NCI-H146 treated with DMSO at 0.1 percent for 48 hours (cell line): ENCODE data around the gene P4HTM.

Experiments used
- DNase-seq: peaks from one replicate; lab custom pipeline; 2025; ENCODE audit not compliant: unreplicated experiment; lab: John Stamatoyannopoulos, UW

P4HTM gene

DNA sequence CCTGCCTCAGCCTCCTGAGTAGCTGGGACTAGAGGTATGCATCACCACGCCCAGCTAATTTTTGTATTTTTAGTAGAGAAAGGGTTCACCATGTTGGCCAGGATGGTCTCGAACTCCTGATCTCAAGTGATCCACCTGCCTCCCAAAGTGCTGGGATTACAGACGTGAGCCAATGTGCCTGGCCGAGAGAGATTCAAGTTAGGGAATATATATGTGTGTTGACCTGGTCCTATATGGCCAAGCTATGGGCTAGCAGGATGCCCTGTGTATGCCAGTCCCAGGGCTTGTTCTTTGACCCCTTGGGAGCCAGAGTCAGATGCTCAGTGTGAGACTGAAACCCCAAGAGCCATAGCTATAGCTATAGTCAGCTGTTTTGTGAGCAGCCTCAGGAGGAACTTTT lies 33.7 kb downstream of the P4HTM start:
- DNase-seq, result no peak

DNA sequence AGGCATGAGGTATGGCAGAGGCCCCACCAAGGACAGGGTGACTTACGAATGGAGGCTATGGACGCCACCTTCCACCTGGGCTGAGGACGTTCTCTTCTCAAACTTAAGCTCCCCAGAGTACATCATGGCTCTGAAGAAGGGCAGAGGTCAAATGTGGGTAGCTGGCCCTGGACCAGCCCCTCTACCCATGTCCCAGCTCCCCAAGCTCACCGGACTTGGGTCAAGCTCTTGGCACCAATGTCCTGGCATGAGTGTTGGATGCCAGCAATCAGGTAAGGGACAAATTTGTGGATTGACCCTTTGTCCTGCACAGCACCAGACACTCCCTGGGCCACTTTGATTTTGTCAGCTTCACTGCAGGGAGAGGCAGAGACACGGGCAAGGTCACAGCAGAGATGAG lies 34.4 kb downstream of the P4HTM start:
- DNase-seq, result no peak

DNA sequence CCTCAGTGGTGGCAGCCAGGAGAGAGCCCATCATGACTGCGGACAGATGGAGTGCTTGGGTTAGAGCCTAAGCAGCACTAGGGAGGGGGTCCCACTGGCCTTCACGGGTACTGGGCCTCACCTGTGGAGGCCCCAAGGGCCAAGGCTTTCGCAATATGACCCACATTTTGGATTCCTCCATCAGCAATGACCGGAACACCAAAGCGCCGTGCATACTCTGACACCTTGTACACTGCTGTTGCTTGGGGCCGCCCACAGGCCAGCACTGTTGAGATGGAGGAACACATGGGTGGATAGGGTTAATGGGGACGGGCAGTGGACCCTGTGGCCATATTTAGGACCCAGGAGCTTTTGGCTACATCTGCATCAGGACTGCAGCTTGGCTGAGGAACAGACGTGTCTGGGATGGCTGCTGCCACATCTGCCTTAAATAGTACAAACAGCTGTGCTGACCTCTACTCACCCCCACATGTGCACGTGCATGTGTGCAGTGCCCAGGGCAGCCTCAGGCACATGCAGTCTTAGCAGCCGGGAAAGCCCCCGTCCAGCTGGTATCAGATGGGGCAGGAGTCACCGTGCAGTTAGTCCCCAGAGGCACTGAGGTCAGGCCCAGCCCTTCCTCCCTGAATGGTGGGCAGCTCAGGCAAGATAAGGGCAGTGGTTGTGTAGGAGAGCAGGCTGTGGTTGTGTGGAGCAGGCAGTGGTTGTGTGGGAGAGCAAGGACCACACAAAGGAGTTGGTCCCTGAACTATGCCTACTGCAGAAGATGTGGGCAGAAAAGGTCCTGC lies 35.2 kb downstream of the P4HTM start:
- DNase-seq, result no peak

DNA sequence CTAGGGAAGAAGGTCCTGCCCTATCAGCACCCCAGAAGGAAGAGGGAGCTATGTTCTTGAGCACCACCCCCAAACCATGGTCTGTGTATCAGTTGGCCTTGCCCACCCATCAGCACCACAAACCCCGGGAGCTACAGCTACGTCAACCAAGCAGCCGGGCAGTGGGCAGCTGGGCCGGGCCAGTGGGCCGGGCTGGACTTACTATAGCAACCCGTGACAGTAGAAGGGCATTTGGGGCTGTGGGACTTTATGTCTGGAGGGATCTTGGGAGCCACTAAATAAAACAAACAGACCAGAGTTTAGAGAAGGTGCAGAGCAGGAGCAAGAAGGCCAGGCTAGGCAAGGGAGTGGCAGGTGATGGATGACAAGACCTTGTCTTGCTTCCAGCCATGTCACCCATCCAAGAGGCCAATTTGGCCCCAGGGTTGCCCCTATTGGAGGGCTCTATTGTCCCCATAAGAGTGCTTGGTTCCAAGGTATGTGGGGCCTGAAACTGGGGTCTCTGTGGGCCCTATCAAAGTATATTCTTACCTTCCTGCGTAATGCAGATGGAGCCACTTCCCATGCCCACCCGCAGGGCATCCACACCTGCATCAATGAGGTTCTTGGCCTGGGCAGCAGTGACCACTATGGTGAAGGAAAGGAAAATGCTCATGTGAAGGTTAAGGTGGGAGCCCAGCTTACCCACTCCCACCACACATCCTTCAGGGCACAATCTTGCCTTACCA lies 35.9 kb downstream of the P4HTM start:
- no peak for DNase-seq

DNA sequence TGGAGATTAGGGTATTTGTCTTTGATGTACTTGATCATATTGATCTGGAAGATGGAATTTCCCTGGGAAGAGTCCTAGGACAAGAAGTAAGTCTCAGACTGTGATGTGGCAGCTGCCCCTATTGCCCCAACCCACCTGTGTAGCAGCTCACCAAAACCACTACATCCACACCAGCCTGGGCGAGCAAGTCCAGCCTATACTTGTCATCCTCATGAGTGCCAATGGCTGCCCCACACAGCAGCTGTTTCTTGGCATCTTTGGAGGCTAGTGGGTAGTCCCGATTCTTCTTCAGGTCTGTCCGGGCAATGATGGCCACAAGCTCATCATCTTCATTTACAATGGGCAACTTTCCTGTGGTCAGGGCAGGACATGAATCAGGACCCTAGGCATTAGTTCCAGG lies 36.5 kb downstream of the P4HTM start:
- no peak for DNase-seq

DNA sequence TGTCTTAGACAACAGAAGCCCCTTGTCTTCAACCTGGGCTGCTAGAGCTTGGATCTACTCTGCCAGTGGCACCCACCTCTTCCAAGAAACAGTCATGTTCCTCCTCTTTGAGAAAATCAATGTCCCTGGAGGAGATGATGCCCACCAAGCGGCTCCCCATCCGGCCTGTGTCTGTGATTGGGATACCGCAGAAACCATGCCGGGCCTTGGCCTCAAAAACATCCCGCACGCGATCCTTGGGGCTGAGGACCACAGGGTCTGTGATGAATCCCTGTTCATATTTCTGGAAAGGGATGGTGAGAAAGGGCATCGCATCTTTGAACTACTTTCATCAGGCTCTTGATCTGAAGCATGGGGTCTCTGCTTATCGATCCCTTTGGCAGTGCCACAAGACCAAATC lies 37.6 kb downstream of the P4HTM start:
- DNase-seq, result no peak

DNA sequence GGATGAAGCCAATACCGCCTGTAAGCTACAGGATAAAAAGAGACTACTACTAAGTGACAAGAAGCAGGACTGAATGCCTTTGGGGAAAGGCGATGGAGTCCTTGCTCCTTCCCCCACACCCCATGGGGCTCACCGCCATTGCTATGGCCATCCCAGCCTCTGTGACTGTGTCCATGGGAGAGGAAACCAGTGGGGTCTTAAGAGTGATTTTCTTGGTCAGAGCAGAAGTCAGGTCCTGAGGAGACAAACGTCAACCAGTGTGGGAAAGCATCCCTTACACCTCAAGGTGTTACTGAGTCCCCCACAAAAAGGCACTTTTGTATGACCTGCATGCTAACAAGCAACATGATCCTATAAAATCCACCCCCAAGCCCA lies 38.2 kb downstream of the P4HTM start:
- no peak for DNase-seq

DNA sequence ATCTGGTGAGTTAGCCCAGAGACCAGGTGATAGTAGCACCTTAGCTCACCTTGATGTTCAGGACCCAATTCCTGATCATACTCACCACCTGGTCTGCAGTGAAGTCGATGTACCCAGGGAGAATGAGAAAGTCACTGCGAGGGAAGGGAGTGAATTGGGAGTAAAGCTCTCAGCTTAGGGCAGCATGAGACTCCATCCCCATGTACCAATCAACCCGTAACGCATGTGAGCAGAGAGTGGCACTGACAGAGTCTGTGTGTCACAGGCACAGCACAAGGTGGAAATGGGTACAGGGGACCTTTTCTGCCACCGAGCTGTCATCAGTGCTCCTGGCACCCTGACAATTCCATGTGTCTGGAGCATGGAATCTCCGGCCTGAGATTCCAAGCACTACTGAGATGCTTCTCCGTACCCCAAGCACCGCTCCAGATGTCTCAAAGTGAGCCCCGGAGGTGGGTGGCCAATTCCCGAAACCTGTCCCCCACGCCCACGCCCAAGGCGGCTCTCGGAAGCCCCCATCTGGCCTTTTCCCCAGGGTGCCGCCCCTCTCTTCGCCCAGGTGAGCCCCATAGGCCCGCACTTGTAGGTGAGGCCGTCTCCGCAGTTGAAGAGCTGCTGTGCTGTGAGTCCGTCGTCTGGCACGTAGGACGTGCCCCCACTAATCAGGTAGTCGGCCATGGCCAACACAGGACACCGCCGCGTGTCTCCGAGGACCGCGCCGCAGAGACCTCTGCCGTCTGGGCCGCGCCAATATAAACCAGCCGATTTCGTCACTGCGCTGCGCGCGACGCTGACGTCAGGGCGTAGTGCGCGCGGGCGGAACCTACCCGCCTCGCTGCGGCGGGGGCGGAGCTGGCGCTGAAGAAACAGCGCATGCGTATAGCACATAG lies 38.9 kb downstream of the P4HTM start, which contains the start of gene IMPDH2:
IMPDH2 (minus strand) TSS at position 726 of the 890 bp plus-strand sequence; CDS start at position 678, 48 bp downstream.
- DNase-seq, result peak; percentile 63

DNA sequence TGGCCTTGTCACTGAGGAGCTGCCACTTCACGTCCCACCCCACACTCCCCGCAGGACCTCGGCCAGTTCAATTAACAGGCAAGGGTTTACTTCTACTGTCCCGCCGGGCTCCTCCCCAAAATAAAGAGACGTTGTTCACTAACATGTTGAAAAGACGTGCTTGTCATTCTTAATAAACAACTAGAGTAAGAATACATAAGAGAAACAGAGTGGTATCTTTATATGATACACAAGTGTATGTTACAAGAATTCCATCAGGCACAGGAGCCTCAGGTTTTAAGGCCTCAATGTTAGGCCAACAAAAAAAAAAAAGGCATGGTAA lies 39.5 kb downstream of the P4HTM start:
- no peak for DNase-seq

DNA sequence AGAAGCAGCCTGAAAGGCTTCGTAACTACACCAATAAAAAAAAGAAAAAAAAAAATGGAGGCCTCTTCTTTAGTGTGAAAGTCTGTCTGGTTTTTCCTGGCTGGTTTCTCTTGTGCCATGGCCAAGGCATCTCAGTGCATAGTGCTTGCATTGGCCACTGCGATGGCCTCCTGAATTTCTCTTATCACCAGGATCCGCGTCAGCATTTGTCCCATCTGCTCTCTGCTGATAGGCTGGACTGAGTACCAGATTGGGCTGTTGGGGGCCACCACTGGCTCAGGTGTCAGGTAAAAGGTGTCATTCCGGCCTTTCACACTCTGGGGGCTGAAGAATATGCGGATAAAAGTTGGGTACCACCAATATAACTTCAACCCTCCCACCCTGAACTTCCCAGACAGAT lies 40.3 kb downstream of the P4HTM start:
- no peak for DNase-seq

DNA sequence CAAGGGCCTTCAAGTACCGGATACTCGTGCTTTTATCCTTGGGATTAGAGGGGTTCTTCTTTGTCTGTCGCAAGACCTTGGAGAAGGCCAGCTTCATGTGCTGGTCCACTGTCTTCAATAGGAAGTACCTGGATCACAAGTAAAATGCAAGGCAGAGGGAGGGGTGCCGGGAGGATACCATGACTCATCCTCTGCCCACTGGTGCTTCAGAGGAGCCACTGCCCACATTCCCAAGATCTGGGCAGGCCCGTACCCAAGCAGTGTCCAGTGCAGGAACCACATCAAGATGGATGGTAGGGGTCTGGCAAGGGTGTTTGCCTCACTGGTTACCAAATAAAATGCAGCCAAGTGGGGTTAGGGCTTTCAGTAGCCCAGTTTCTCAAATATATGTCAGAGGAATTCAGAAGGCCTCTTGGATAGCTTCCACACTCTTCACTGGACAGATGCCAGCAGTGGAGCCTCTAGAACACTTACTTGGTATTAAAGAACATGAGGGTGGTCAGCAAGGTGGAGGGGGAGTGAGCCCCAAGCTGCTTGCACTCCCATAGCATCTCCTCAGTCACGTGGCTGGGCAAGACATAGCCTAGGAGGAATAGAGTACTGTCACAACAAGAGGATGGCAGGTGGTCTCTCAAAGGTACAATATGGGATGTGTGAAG lies 42.7 kb downstream of the P4HTM start:
- DNase-seq, result no peak

DNA sequence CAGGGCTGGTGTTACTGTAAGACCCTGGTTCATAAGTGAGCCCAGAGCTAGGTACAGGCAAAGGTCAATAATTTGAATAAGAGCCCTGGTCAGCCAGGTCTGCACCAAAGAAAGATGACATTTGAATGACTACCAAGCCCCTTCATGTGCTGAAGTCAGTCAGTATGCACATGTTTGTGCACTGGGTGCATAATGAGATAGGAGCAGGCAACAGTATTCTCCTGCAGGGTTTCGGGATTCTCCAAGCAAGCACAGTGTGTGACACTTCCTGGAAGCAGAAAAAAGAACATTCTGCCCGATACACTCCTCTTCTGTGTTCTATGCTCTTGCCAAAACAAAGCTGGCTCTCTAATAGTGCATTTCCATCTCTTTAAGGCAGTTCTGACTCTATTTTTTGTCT lies 44.6 kb downstream of the P4HTM start:
- DNase-seq, result no peak

DNA sequence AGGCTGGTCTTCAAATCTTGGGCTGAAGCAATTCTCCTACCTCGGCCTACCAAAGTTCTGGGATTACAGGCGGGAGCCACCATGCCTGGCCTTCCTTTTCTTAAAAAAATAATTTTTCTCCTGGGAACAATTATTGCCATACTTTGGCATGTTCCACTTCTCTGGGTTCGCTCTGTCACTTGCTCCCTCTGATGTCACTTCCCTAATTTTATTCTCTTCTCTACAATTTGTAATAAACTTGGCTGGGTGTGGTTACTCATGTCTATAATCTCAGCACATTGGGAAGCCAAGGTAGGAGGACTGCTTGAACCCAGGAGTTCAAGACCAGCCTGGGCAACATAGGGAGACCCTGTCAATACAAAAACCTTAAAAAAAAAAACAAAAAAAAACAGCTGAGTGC lies 45.2 kb downstream of the P4HTM start:
- DNase-seq, result no peak

DNA sequence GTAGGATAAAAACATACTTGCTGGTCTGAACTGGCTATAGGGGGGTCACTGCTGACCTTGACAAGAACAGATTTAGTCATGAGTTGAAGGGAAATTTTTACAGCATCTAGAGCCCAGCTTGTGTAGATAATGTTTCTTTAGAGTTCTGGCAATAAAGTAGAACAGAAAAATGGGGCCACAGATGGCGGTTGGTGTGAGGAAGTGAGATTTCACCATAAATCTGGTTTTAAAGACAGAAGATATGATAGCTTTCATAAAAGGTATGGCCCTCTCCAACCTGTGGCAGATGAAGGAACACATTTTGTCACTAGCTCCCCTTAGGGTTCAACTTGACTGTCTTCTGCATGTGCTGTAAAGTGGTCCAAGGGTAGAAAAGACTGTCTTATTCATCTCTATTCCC lies 63.5 kb downstream of the P4HTM start:
- no peak for DNase-seq

DNA sequence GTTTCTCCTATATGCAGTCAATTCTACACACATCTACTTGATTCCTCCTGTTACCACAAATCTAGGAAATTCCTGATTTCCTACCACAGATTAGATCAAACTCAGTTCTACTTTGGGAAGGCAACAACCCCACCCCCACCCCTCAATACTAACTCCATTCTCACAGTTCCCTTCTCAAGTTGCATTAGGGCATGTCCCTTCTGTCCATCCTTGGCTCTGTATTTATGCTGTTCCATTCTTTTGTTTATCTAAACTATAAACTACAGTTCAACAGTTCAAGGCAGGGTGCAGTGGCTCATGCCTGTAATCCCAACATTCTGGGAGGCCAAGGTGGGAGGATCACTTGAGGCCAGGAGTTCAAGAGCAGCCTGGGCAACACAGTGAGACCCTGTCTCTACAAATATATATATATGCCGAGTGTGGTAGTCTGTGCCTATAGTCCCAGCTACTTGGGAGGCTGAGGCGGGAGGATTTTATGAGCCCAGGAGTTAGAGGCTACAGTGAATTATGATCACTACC lies 64.4 kb downstream of the P4HTM start:
- DNase-seq, result no peak
